HCT116 (cell line): ENCODE measurements around the gene NTN4. TPM values are rescaled to one million over a fixed set of nuclear protein-coding genes. Genes with fewer than 3 reads are reported as not detected.

ENCODE experiments used
- ATAC-seq: fragments of 200-7000 bp; cut with Tn5 transposase; 2 replicates; pipeline ENCODE4 v1.9.1; 2020; ENCODE audit warnings: mild to moderate bottlenecking, moderate library complexity
- BruUV-seq: library from RNA; stranded (reverse); fragments of 400-500 nt; replicated peaks from 2 replicates; lab custom pipeline; 2021; lab: Mats Ljungman, UMichigan
- CTCF ChIA-PET: fragments of 300-600 bp; sonication (Branson Sonifier 250); formaldehyde crosslinking; loops from one replicate; lab custom pipeline; 2021; ENCODE audit warnings: antibody characterized with exemption; lab: Charles Lee
- POLR2A ChIA-PET: fragments of 300-600, 350-600 bp; sonication (Branson Sonifier 250); formaldehyde crosslinking; loops from one replicate; lab custom pipeline; 2021; ENCODE audit warnings: antibody characterized with exemption; lab: Charles Lee
- RAD21 ChIA-PET, 2 experiments: fragments of 300-600 bp; sonication (Branson Sonifier 250); formaldehyde crosslinking; loops; one replicate each; lab custom pipeline; 2023; ENCODE audit warnings: low total read pairs in 2 of 2; ENCODE audit not compliant: uncharacterized antibody in 2 of 2, unreplicated experiment in 2 of 2, low non-redundant PET in 1 of 2; lab: Charles Lee
- DNase-seq: peaks from one replicate; pipeline ENCODE4 v3.0.0-alpha.2; 2010; ENCODE audit warnings: low read depth, low spot score
- H2AFZ ChIP-seq: fragments of 200-600 bp; shearing (Covaris generic), sonication (generic); 2 replicates; pipeline ENCODE4 v1.6.1; 2017; ENCODE audit warnings: low read depth, mixed run types, mixed read lengths, antibody characterized with exemption, low read length; ENCODE audit not compliant: poor library complexity, severe bottlenecking
- H3K27ac ChIP-seq: 2 replicates; pipeline ENCODE4 v1.5.1; 2012; ENCODE audit warnings: low read depth, low read length
- H3K27me3 ChIP-seq: fragments of 200-600 bp; sonication (generic); 2 replicates; pipeline ENCODE4 v1.6.1; 2016; ENCODE audit warnings: mixed run types, low read length, mixed read lengths; ENCODE audit not compliant: insufficient read depth
- H3K36me3 ChIP-seq, 2 experiments: fragments of 200-500 bp in 1 of 2; fragments of 200-600 bp in 1 of 2; sonication (Bioruptor generic) in 1 of 2; sonication (generic) in 1 of 2; 2 replicates each; pipeline versions ENCODE4 v1.5.1 to v1.6.1; 2014 to 2016; ENCODE audit warnings: low read length in 2 of 2, inconsistent platforms in 1 of 2, mixed read lengths in 1 of 2, mixed run types in 1 of 2; ENCODE audit not compliant: insufficient read depth in 2 of 2, control insufficient read depth in 1 of 2
- H3K4me1 ChIP-seq, 2 experiments: fragments of 200-600 bp in 1 of 2; sonication (generic) in 1 of 2; 2 replicates each; pipeline versions ENCODE4 v1.5.1 to v1.6.1; 2012 to 2017; ENCODE audit warnings: low read length in 2 of 2, inconsistent platforms in 1 of 2, mild to moderate bottlenecking in 1 of 2, mixed read lengths in 1 of 2, mixed run types in 1 of 2, moderate library complexity in 1 of 2; ENCODE audit not compliant: insufficient read depth in 2 of 2, control insufficient read depth in 1 of 2
- H3K4me2 ChIP-seq: fragments of 200-600 bp; sonication (generic); 2 replicates; pipeline ENCODE4 v1.6.1; 2017; ENCODE audit warnings: mixed run types, low read length, mixed read lengths
- H3K4me3 ChIP-seq, 2 experiments: fragments of 200-600 bp in 1 of 2; sonication (generic) in 1 of 2; replicated peaks in 1 of 2; 2 replicates each; pipeline ENCODE4 v1.5.1; 2011 to 2016; ENCODE audit warnings: low read length in 2 of 2, control low read depth in 1 of 2, low read depth in 1 of 2, mild to moderate bottlenecking in 1 of 2, mixed read lengths in 1 of 2, mixed run types in 1 of 2
- H3K79me2 ChIP-seq: fragments of 200-600 bp; sonication (generic); 2 replicates; pipeline ENCODE4 v1.6.1; 2017; ENCODE audit warnings: mild to moderate bottlenecking, mixed run types, low read length, moderate library complexity, mixed read lengths; ENCODE audit not compliant: insufficient read depth
- H3K9ac ChIP-seq: fragments of 200-600 bp; sonication (generic); 2 replicates; pipeline ENCODE4 v1.6.1; 2016; ENCODE audit warnings: low read length, mixed read lengths
- H3K9me2 ChIP-seq: fragments of 200-600 bp; sonication (generic), shearing (Covaris generic); 2 replicates; pipeline ENCODE4 v1.6.1; 2017; ENCODE audit warnings: mixed run types, mild to moderate bottlenecking, moderate library complexity; ENCODE audit not compliant: insufficient read depth
- H3K9me3 ChIP-seq, 2 experiments: fragments of 200-500 bp in 1 of 2; fragments of 200-600 bp in 1 of 2; sonication (Bioruptor generic) in 1 of 2; sonication (generic) in 1 of 2; 2 replicates each; pipeline ENCODE4 v1.6.1; 2014 to 2017; ENCODE audit warnings: low read length in 2 of 2, mixed read lengths in 2 of 2, inconsistent platforms in 1 of 2, low read depth in 1 of 2, mild to moderate bottlenecking in 1 of 2, mixed run types in 1 of 2, moderate library complexity in 1 of 2; ENCODE audit not compliant: control insufficient read depth in 1 of 2, insufficient read depth in 1 of 2
- H4K20me1 ChIP-seq: fragments of 200-600 bp; sonication (generic), shearing (Covaris generic); 2 replicates; pipeline ENCODE4 v1.6.1; 2017; ENCODE audit warnings: mixed run types, mild to moderate bottlenecking, moderate library complexity; ENCODE audit not compliant: insufficient read depth
- CBX3 ChIP-seq: IDR thresholded peaks from 2 replicates; pipeline ENCODE4 v1.6.1; 2012; ENCODE audit warnings: low read depth
- CEBPB ChIP-seq: IDR thresholded peaks from 2 replicates; pipeline ENCODE4 v1.6.1; 2012; ENCODE audit warnings: low read depth
- ELF1 ChIP-seq: IDR thresholded peaks from 2 replicates; pipeline ENCODE4 v1.6.1; 2012; ENCODE audit warnings: low read depth, borderline replicate concordance
- FOSL1 ChIP-seq: IDR thresholded peaks from 2 replicates; pipeline ENCODE4 v1.6.1; 2012; ENCODE audit warnings: low read depth
- JUND ChIP-seq: IDR thresholded peaks from 2 replicates; pipeline ENCODE4 v1.6.1; 2012
- MAX ChIP-seq: IDR thresholded peaks from 2 replicates; pipeline ENCODE4 v1.6.1; 2012
- RAD21 ChIP-seq: IDR thresholded peaks from 2 replicates; pipeline ENCODE4 v1.6.1; 2012; ENCODE audit warnings: low read depth, mild to moderate bottlenecking
- SIN3A ChIP-seq: IDR thresholded peaks from 2 replicates; pipeline ENCODE4 v1.6.1; 2012; ENCODE audit warnings: low read depth
- SP1 ChIP-seq: IDR thresholded peaks from 2 replicates; pipeline ENCODE4 v1.6.1; 2012; ENCODE audit warnings: low read depth
- SRF ChIP-seq: IDR thresholded peaks from 2 replicates; pipeline ENCODE4 v1.6.1; 2012; ENCODE audit warnings: low read depth
- YY1 ChIP-seq: IDR thresholded peaks from 2 replicates; pipeline ENCODE4 v1.6.1; 2011; ENCODE audit warnings: low read length, low read depth, moderate library complexity, mild to moderate bottlenecking; ENCODE audit not compliant: insufficient replicate concordance; ENCODE audit errors: extremely low read depth
- ZBTB33 ChIP-seq: IDR thresholded peaks from 2 replicates; pipeline ENCODE4 v1.6.1; 2011; ENCODE audit warnings: mild to moderate bottlenecking, low read length, moderate library complexity; ENCODE audit not compliant: insufficient replicate concordance; ENCODE audit errors: extremely low read depth
- ZNF274 ChIP-seq: fragments of 200-500 bp; sonication (Bioruptor generic); IDR thresholded peaks from 2 replicates; pipeline ENCODE4 v1.6.1; 2014; ENCODE audit warnings: mild to moderate bottlenecking, low read depth, low read length, inconsistent platforms
- intact Hi-C: fragments of 100-400 bp; cut with micrococcal nuclease; formaldehyde crosslinking; loops from 2 replicates; pipeline ENCODE4 v1.10.0; 2022
- total RNA-seq: library from RNA; stranded (reverse); gene quantifications from one replicate; pipeline ENCODE4 v1.2.1, GENCODE V29; 2021; ENCODE audit not compliant: unreplicated experiment

NTN4 gene
- total RNA-seq, 1 experiment from 2014 or later: 4.3 TPM

GRCh38 chr12:95648990-95649791, 141.4 kb downstream of the NTN4 start:
- ChIA-PET CTCF (interaction anchor here (1.2 kb wide), 1 partner anchor 74 kb away, joined by 4 read pairs; no protein-coding TSS in a partner anchor), RAD21 (no interaction called here), POLR2A (no interaction called here)
- BruUV-seq: no TSS peak
- ATAC-seq (peak; percentile 85), DNase-seq (peak; percentile 64)
- peak; percentile 70 for TF ChIP-seq SP1
- no peak for TF ChIP-seq ZNF274
- TF ChIP-seq SIN3A: peak; percentile 31; the same call in 1 of the 2 replicates
- peak; percentile 21; the same call in 1 of the 2 replicates for TF ChIP-seq RAD21
- TF ChIP-seq SRF: 0 out of 2 replicates have a peak, but pooled peaks have one; percentile 12
- peak; percentile 28 for TF ChIP-seq YY1
- peak; percentile 38; the same call in 1 of the 2 replicates for TF ChIP-seq ELF1
- TF ChIP-seq MAX: no peak; the same call in 1 of the 2 replicates
- TF ChIP-seq ZBTB33: no peak
- TF ChIP-seq CEBPB: peak; percentile 50; the same call in 1 of the 2 replicates
- 0 out of 2 replicates have a peak, but pooled peaks have one; percentile 29 for TF ChIP-seq FOSL1
- 0 out of 2 replicates have a peak, but pooled peaks have one; percentile 60 for TF ChIP-seq CBX3
- peak; percentile 57; the same call in 1 of the 2 replicates for TF ChIP-seq JUND
- H3K36me3 ChIP-seq: no peaks in the 10 kb centered on the region
- intact Hi-C loops: loop anchor here (1.0 kb wide), 1 partner anchor 16 kb away; no protein-coding TSS in a partner anchor
- H3K27me3 ChIP-seq: no peaks in the 10 kb centered on the region
- H3K9ac ChIP-seq: no peak overlapping the region
- peaks cover 8 to 17% of the 10 kb centered on the region in 2 experiments; a peak in 3 of 4 replicates for H3K4me1 ChIP-seq
- H3K4me3 ChIP-seq: no peak overlapping the region
- H3K9me3 ChIP-seq: no peaks in the 10 kb centered on the region
- peak overlapping the region; percentile 59 for H2AFZ ChIP-seq
- no peaks in the 10 kb centered on the region for H3K79me2 ChIP-seq
- no peaks in the 10 kb centered on the region for H3K9me2 ChIP-seq
- no peaks in the 10 kb centered on the region for H4K20me1 ChIP-seq
- peak overlapping the region; percentile 20 for H3K27ac ChIP-seq
- peak overlapping the region; percentile 18 for H3K4me2 ChIP-seq
